Fibroblast of the conjunctiva (primary cell): ENCODE results near the gene WBP1L.

Experiments
- DNase-seq: peaks from one replicate; pipeline ENCODE4 v3.0.0-alpha.2; 2010; ENCODE audit warnings: low read depth

Gene WBP1L

GRCh38 chr10:102780527-102780808 is 36.7 kb downstream of the WBP1L start:
- DNase-seq, result no peak

GRCh38 chr10:102781090-102781920 is 37.6 kb downstream of the WBP1L start:
- no peak for DNase-seq

GRCh38 chr10:102781921-102782557 is 38.3 kb downstream of the WBP1L start:
- DNase-seq, result no peak

GRCh38 chr10:102782673-102783551 is 39.2 kb downstream of the WBP1L start:
- DNase-seq, result peak; percentile 73

GRCh38 chr10:102783568-102783967 is 39.8 kb downstream of the WBP1L start:
- no peak for DNase-seq

- DNase-seq, result no peak
These were observed 42.1 kb downstream of the WBP1L start for GRCh38 chr10:102785818-102786217.

- DNase-seq, result no peak
These were observed 48.1 kb downstream of the WBP1L start for GRCh38 chr10:102791754-102792395.

- DNase-seq, result no peak
These were observed 52.0 kb downstream of the WBP1L start for GRCh38 chr10:102795453-102796406.

GRCh38 chr10:102796407-102797176 is 52.8 kb downstream of the WBP1L start:
- DNase-seq, result no peak

GRCh38 chr10:102799691-102800471 is 56.1 kb downstream of the WBP1L start:
- no peak for DNase-seq

- DNase-seq, result no peak
These were observed 57.0 kb downstream of the WBP1L start for GRCh38 chr10:102800611-102801335.

GRCh38 chr10:102801496-102801895 is 57.7 kb downstream of the WBP1L start:
- no peak for DNase-seq

- DNase-seq, result no peak
These were observed 58.2 kb downstream of the WBP1L start for GRCh38 chr10:102801978-102802377.

GRCh38 chr10:102802920-102803534 is 59.3 kb downstream of the WBP1L start:
- peak; percentile 68 for DNase-seq

- no peak for DNase-seq
These were observed 60.8 kb downstream of the WBP1L start for GRCh38 chr10:102804382-102805055.

GRCh38 chr10:102808380-102808779 is 64.6 kb downstream of the WBP1L start:
- no peak for DNase-seq

GRCh38 chr10:102811346-102811745 is 67.6 kb downstream of the WBP1L start:
- no peak for DNase-seq
